Neural cell (in vitro differentiated cells): Measurements from ENCODE around the gene TGIF2. TPM values are rescaled to one million over a fixed set of nuclear protein-coding genes. Genes with fewer than 3 reads are reported as not detected.

Source experiments
- H2AFZ ChIP-seq: fragments of 200-600, 300-800 bp; sonication (generic), shearing (Covaris generic); 2 replicates; pipeline ENCODE4 v1.6.0; 2014; ENCODE audit warnings: low read depth, mild to moderate bottlenecking, antibody characterized with exemption, low read length, moderate library complexity
- H3F3A ChIP-seq: fragments of 200-600 bp; shearing (Covaris generic); 2 replicates; pipeline ENCODE4 v1.6.1; 2016; ENCODE audit warnings: mild to moderate bottlenecking, moderate library complexity, mixed read lengths, antibody characterized with exemption, low read length; ENCODE audit not compliant: insufficient read depth, poor library complexity, severe bottlenecking
- H3K27ac ChIP-seq: fragments of 200-600, 300-800 bp; sonication (generic), shearing (Covaris generic); 2 replicates; pipeline ENCODE4 v1.5.1; 2014; ENCODE audit warnings: mild to moderate bottlenecking, low read length, moderate library complexity
- H3K27me3 ChIP-seq: fragments of 300-800, 200-600 bp; sonication (generic), shearing (Covaris generic); 2 replicates; pipeline ENCODE4 v1.6.0; 2014; ENCODE audit warnings: mild to moderate bottlenecking, low read depth, low read length, moderate library complexity; ENCODE audit not compliant: insufficient read depth
- H3K36me3 ChIP-seq: fragments of 300-800, 200-600 bp; sonication (generic), shearing (Covaris generic); 2 replicates; pipeline ENCODE4 v1.5.1; 2014; ENCODE audit warnings: mild to moderate bottlenecking, antibody characterized with exemption, low read length, moderate library complexity; ENCODE audit not compliant: insufficient read depth
- H3K4me2 ChIP-seq: fragments of 300-800, 200-600 bp; sonication (generic), shearing (Covaris generic); 2 replicates; pipeline ENCODE4 v1.6.0; 2014; ENCODE audit warnings: mild to moderate bottlenecking, low read length
- H3K4me3 ChIP-seq: fragments of 300-800, 200-600 bp; sonication (generic), shearing (Covaris generic); 2 replicates; pipeline ENCODE4 v1.5.1; 2014; ENCODE audit warnings: mild to moderate bottlenecking, low read length, moderate library complexity
- H3K79me2 ChIP-seq: fragments of 200-600 bp; shearing (Covaris generic); replicated peaks from 2 replicates; pipeline ENCODE4 v1.6.0; 2014; ENCODE audit warnings: mild to moderate bottlenecking, low read length, moderate library complexity; ENCODE audit not compliant: insufficient read depth
- H3K9ac ChIP-seq: fragments of 300-800, 200-600 bp; sonication (generic), shearing (Covaris generic); 2 replicates; pipeline ENCODE4 v1.6.1; 2016; ENCODE audit warnings: mild to moderate bottlenecking, low read length, mixed read lengths
- H3K9me2 ChIP-seq: fragments of 200-600 bp; shearing (Covaris generic); 2 replicates; pipeline ENCODE4 v1.6.1; 2016; ENCODE audit warnings: mild to moderate bottlenecking, low read length, mixed read lengths; ENCODE audit not compliant: insufficient read depth
- H3K9me3 ChIP-seq: fragments of 200-600, 300-800 bp; sonication (generic), shearing (Covaris generic); 2 replicates; pipeline ENCODE4 v1.6.1; 2016; ENCODE audit warnings: mild to moderate bottlenecking, mixed run types, low read length, moderate library complexity, mixed read lengths
- H4K20me1 ChIP-seq: fragments of 200-600 bp; shearing (Covaris generic); 2 replicates; pipeline ENCODE4 v1.6.1; 2016; ENCODE audit warnings: mild to moderate bottlenecking, mixed run types; ENCODE audit not compliant: insufficient read depth
- CTCF ChIP-seq: fragments of 450-650 bp; IDR thresholded peaks from 2 replicates; pipeline ENCODE4 v1.5.1; 2014; ENCODE audit warnings: antibody characterized with exemption, mild to moderate bottlenecking, moderate library complexity; ENCODE audit not compliant: poor library complexity, severe bottlenecking
- EP300 ChIP-seq: fragments of 450-650 bp; conservative IDR thresholded peaks from 2 replicates; pipeline ENCODE4 v1.6.1; 2014; ENCODE audit warnings: antibody characterized with exemption, mild to moderate bottlenecking, moderate library complexity; ENCODE audit not compliant: poor library complexity, severe bottlenecking
- EZH2 ChIP-seq: fragments of 200-600, 300-800 bp; shearing (Covaris generic), sonication (generic); IDR thresholded peaks from 2 replicates; pipeline ENCODE4 v1.6.1; 2014; ENCODE audit warnings: antibody characterized with exemption, low read length, borderline replicate concordance, mild to moderate bottlenecking; ENCODE audit not compliant: insufficient read depth, poor library complexity, severe bottlenecking
- MXI1 ChIP-seq: fragments of 450-650 bp; conservative IDR thresholded peaks from 2 replicates; pipeline ENCODE4 v1.6.1; 2014; ENCODE audit warnings: antibody characterized with exemption, mild to moderate bottlenecking; ENCODE audit not compliant: poor library complexity, severe bottlenecking
- POLR2AphosphoS5 ChIP-seq: IDR thresholded peaks from 2 replicates; pipeline ENCODE4 v1.6.1; 2012
- RAD21 ChIP-seq: fragments of 450-650 bp; conservative IDR thresholded peaks from 2 replicates; pipeline ENCODE4 v1.6.1; 2014; ENCODE audit warnings: antibody characterized with exemption, mild to moderate bottlenecking, moderate library complexity
- REST ChIP-seq: IDR thresholded peaks from 2 replicates; pipeline ENCODE4 v1.6.1; 2012; ENCODE audit warnings: borderline replicate concordance
- SMC3 ChIP-seq: fragments of 450-650 bp; conservative IDR thresholded peaks from 2 replicates; pipeline ENCODE4 v1.6.1; 2014; ENCODE audit warnings: antibody characterized with exemption, mild to moderate bottlenecking, moderate library complexity; ENCODE audit not compliant: poor library complexity
- TAF1 ChIP-seq: IDR thresholded peaks from 2 replicates; pipeline ENCODE4 v1.6.1; 2012; ENCODE audit warnings: low read depth
- polyA plus RNA-seq: library from polyadenylated mRNA; depleted of rRNA; stranded (reverse); fragments of >200 nt; gene quantifications from 2 replicates; pipeline ENCODE4 v1.2.3, GENCODE V29; 2014

TGIF2 gene
- polyA plus RNA-seq, 1 donor from 2014 or later: 3.3 TPM

DNA sequence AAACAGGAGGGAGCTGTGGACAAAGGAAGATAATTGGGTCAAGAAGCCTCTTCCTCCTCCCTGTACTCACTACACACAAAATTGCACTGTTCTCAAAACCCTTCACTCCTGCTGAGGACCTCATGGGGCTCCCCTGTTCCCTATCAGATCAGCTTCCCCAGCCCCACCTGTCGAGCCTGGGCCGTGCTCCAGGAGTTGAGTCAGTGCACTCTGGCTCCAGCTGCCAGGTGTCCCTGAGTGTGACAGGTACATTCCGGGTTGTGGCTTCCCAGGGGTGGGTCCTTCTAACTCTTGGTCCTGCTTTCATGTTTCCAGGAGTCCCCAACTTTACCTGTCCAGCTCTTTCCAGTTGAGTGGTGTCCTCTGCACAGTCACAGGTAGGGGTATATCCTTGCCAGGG is 40.6 kb downstream of the TGIF2 start:
- no peaks in the 10 kb centered on the region for H3K9me3 ChIP-seq
- no peaks in the 10 kb centered on the region for H4K20me1 ChIP-seq
- H3K27ac ChIP-seq: no peak overlapping the region
- no peak for TF ChIP-seq MXI1
- no peak for TF ChIP-seq REST
- no peak for TF ChIP-seq SMC3
- no peak for TF ChIP-seq RAD21
- TF ChIP-seq TAF1: no peak
- no peak for TF ChIP-seq EP300
- TF ChIP-seq POLR2AphosphoS5: no peak
- TF ChIP-seq EZH2: no peak
- no peak for TF ChIP-seq CTCF
- no peak overlapping the region for H3K9ac ChIP-seq
- H3F3A ChIP-seq: no peaks in the 10 kb centered on the region
- H3K9me2 ChIP-seq: no peaks in the 10 kb centered on the region
- no peaks in the 10 kb centered on the region for H3K27me3 ChIP-seq
- H3K79me2 ChIP-seq: no peaks in the 10 kb centered on the region
- no peak overlapping the region for H2AFZ ChIP-seq
- no peak overlapping the region for H3K4me3 ChIP-seq
- no peak overlapping the region for H3K4me2 ChIP-seq
- H3K36me3 ChIP-seq: no peaks in the 10 kb centered on the region

GRCh38 chr20:36614781-36615557 is 41.6 kb downstream of the TGIF2 start:
- Histone ChIP-seq H3K9me2 (no peaks in the 10 kb centered on the region), H3K36me3 (no peaks in the 10 kb centered on the region), H3K4me2 (no peak overlapping the region), H3K4me3 (no peak overlapping the region), H2AFZ (no peak overlapping the region), H3K79me2 (no peaks in the 10 kb centered on the region), H3K27me3 (no peaks in the 10 kb centered on the region), H3K9ac (no peak overlapping the region), H3K9me3 (no peaks in the 10 kb centered on the region), H3F3A (no peaks in the 10 kb centered on the region), H3K27ac (no peak overlapping the region), H4K20me1 (no peaks in the 10 kb centered on the region)
- no peak for TF ChIP-seq MXI1
- TF ChIP-seq CTCF: no peak
- TF ChIP-seq REST: no peak
- TF ChIP-seq SMC3: no peak
- no peak for TF ChIP-seq POLR2AphosphoS5
- no peak for TF ChIP-seq TAF1
- no peak for TF ChIP-seq EP300
- no peak for TF ChIP-seq RAD21
- no peak for TF ChIP-seq EZH2
